A549 (cell line): Measurements from ENCODE around the gene DOCK10. TPM values are rescaled to one million over a fixed set of nuclear protein-coding genes. Genes with fewer than 3 reads are reported as not detected.
A peak's percentile ranks its signal among the peaks of the same experiment; 100 is the strongest.

Source experiments
- ATAC-seq, 2 experiments: fragments of 200-7000 bp in 1 of 2; fragments of >200 bp in 1 of 2; cut with Nextera tagmentation in 1 of 2; cut with Tn5 transposase in 1 of 2; 3 replicates each; pipeline versions ENCODE4 v1.8.0 to v1.9.1; 2018 to 2020; ENCODE audit warnings: mild to moderate bottlenecking in 1 of 2, moderate library complexity in 1 of 2
- CTCF ChIA-PET: fragments of 300-600 bp; sonication (Branson Sonifier 250); formaldehyde crosslinking; extraction: SDS; loops from one replicate; lab custom pipeline; 2021; ENCODE audit warnings: antibody characterized with exemption, inconsistent platforms; lab: Yijun Ruan, JAX
- POLR2A ChIA-PET: fragments of 350-600 bp; formaldehyde crosslinking; extraction: SDS; loops from one replicate; lab custom pipeline; 2021; ENCODE audit warnings: antibody characterized with exemption, inconsistent platforms; lab: Yijun Ruan, JAX
- DNase-seq, 2 experiments: peaks; one replicate each; pipeline versions ENCODE4 v3.0.0 to v3.0.0-alpha.2; 2011 to 2016; ENCODE audit warnings: low read depth in 1 of 2, low spot score in 1 of 2
- FAIRE-seq: peaks from 2 replicates; lab custom pipeline; 2011; peaks lifted over from hg19 to GRCh38; lab: Jason Lieb, UNC
- H3K27ac ChIP-seq, 2 experiments: fragments of >200 bp; sonication (Bioruptor Twin); formaldehyde crosslinking; 3 replicates each; pipeline ENCODE4 v1.5.1; 2016 to 2017
- H3K4me1 ChIP-seq: fragments of >200 bp; sonication (Bioruptor Twin); formaldehyde crosslinking; 3 replicates; pipeline ENCODE4 v1.6.1; 2016
- H3K4me2 ChIP-seq: fragments of >200 bp; sonication (Bioruptor Twin); formaldehyde crosslinking; 3 replicates; pipeline ENCODE4 v1.6.1; 2016
- H3K4me3 ChIP-seq: fragments of >200 bp; sonication (Bioruptor Twin); formaldehyde crosslinking; 3 replicates; pipeline ENCODE4 v1.5.1; 2016
- H3K9me3 ChIP-seq: fragments of >200 bp; sonication (Bioruptor Twin); formaldehyde crosslinking; 3 replicates; pipeline ENCODE4 v1.6.1; 2016
- BHLHE40 ChIP-seq: IDR thresholded peaks from 2 replicates; pipeline ENCODE4 v1.6.1; 2012; ENCODE audit warnings: low read depth, low read length, inconsistent platforms
- CBX8 ChIP-seq: fragments of 200-600 bp; sonication (generic); IDR thresholded peaks from 2 replicates; pipeline ENCODE4 v1.6.1; 2016
- CEBPB ChIP-seq, 2 experiments: fragments of >200 bp in 1 of 2; sonication (Bioruptor Twin) in 1 of 2; formaldehyde crosslinking in 1 of 2; IDR thresholded peaks; 2 replicates each; pipeline ENCODE4 v1.6.1; 2012 to 2016
- CHD4 ChIP-seq: fragments of 200-600 bp; sonication (generic); IDR thresholded peaks from 2 replicates; pipeline ENCODE4 v1.6.1; 2016; ENCODE audit warnings: antibody characterized with exemption, mild to moderate bottlenecking, borderline replicate concordance
- CTCF ChIP-seq: fragments of >200 bp; sonication (Bioruptor Twin); formaldehyde crosslinking; IDR thresholded peaks from 3 replicates; pipeline ENCODE4 v1.5.1; 2016
- E2F6 ChIP-seq: IDR thresholded peaks from 2 replicates; pipeline ENCODE4 v1.6.1; 2012; ENCODE audit warnings: low read depth, borderline replicate concordance
- ESRRA ChIP-seq: fragments of 150-350 bp; IDR thresholded peaks from 2 replicates; pipeline ENCODE4 v1.6.1; 2014; ENCODE audit warnings: mild to moderate bottlenecking, low read length, borderline replicate concordance
- FOSB ChIP-seq: fragments of 250-450 bp; sonication (Bioruptor Pico); IDR thresholded peaks from 2 replicates; pipeline ENCODE4 v1.5.0; 2020; ENCODE audit warnings: mild to moderate bottlenecking, moderate library complexity
- GATA3 ChIP-seq: IDR thresholded peaks from 2 replicates; pipeline ENCODE4 v1.6.1; 2012; ENCODE audit warnings: borderline replicate concordance
- HEYL ChIP-seq: fragments of 250-450 bp; sonication (Bioruptor Pico); IDR thresholded peaks from 2 replicates; pipeline ENCODE4 v1.8.0; 2021; ENCODE audit warnings: mild to moderate bottlenecking, moderate library complexity
- HOXB13 ChIP-seq: fragments of 250-450 bp; sonication (Bioruptor Pico); IDR thresholded peaks from 2 replicates; pipeline ENCODE4 v1.5.0; 2020; ENCODE audit warnings: low read depth, mild to moderate bottlenecking, moderate library complexity
- KDM5A ChIP-seq: fragments of 200-600 bp; sonication (generic); IDR thresholded peaks from 2 replicates; pipeline ENCODE4 v1.6.1; 2016; ENCODE audit warnings: antibody characterized with exemption, mild to moderate bottlenecking
- MAFK ChIP-seq: fragments of 450-650 bp; IDR thresholded peaks from 2 replicates; pipeline ENCODE4 v1.6.1; 2014; ENCODE audit not compliant: partially characterized antibody
- MAX ChIP-seq: IDR thresholded peaks from 2 replicates; pipeline ENCODE4 v1.6.1; 2012
- NR3C1 ChIP-seq: fragments of >200 bp; sonication (Bioruptor Twin); formaldehyde crosslinking; IDR thresholded peaks from 3 replicates; pipeline ENCODE4 v1.6.1; 2017
- PBX3 ChIP-seq: IDR thresholded peaks from 2 replicates; pipeline ENCODE4 v1.6.1; 2012
- POLR2A ChIP-seq: IDR thresholded peaks from 2 replicates; pipeline ENCODE4 v1.6.1; 2012; ENCODE audit warnings: mild to moderate bottlenecking, low read length
- POLR2AphosphoS2 ChIP-seq: conservative IDR thresholded peaks from 2 replicates; pipeline ENCODE4 v1.6.1; 2012; ENCODE audit warnings: low read length, improper control_type of control experiment, inconsistent platforms
- RCOR1 ChIP-seq: fragments of 150-350 bp; IDR thresholded peaks from 2 replicates; pipeline ENCODE4 v1.6.1; 2014; ENCODE audit warnings: antibody characterized with exemption, low read length, low read depth
- SMC3 ChIP-seq: fragments of >200 bp; sonication (Bioruptor Twin); formaldehyde crosslinking; IDR thresholded peaks from 3 replicates; pipeline ENCODE4 v1.6.1; 2018; ENCODE audit warnings: inconsistent platforms
- TP53 ChIP-seq: fragments of 250-450 bp; sonication (Bioruptor Pico); IDR thresholded peaks from 2 replicates; pipeline ENCODE4 v1.5.0; 2021; ENCODE audit warnings: mild to moderate bottlenecking, moderate library complexity
- ZC3H11A ChIP-seq: fragments of 450-650 bp; IDR thresholded peaks from 2 replicates; pipeline ENCODE4 v1.6.1; 2014; ENCODE audit warnings: antibody characterized with exemption, mild to moderate bottlenecking
- WGBS: methylation state at CpG from one replicate; pipeline ENCODE4 v1.1.6; 2017; ENCODE audit errors: missing lambda C conversion rate; 5-methylcytosine and 5-hydroxymethylcytosine counted together
- polyA plus RNA-seq, 4 experiments: library from polyadenylated mRNA; depleted of rRNA in 3 of 4; stranded (reverse); fragments of >200 nt; fragmentation: RNase III in 1 of 4; extraction: RNeasy Plus Mini Kit Qiagen cat#74134 plus additional on column Dnase treatment in 1 of 4; gene quantifications; 2 replicates in 3 of 4; 3 replicates in 1 of 4; pipeline ENCODE4 v1.2.3, GENCODE V29; 2011 to 2017

The DOCK10 gene
- polyA plus RNA-seq, 2 of the 4 experiments (the other 2 are of a cell fraction): 43.0 to 45.3 TPM

DNA sequence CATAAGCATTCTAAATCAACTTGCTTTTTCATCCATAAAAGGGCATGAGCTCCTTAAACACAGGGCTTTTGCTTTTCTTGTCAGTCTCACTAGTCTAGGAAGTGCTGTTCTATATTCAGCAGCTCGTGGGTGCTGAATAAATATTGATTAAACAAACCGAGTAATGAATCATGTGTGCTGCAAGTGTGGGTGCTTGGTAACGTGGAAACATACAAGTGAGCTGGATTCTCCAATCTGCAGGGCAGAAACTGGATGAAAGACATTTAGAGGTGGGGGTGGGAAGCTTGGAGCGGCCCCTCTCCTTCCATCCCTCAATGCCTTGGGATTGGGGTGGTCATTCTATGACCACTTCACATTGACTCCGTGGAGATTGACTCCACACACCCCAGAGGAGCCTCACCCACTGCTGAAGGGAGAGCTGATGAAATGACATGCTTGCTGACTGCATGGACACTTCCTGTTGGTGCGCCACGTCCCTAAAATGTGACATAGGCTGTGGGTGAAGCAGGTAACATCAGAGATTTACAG is 114.6 kb downstream of the DOCK10 start:
- FAIRE-seq (no peak), DNase-seq (peak in 1 of 2 experiments; percentile 42), ATAC-seq (peak; percentile 47 to 68; a peak in 3 of 6 replicates)
- no peaks in the 10 kb centered on the region for H3K9me3 ChIP-seq
- H3K4me3 ChIP-seq: no peak overlapping the region
- WGBS: 37% methylated on average over 7 of the region's 7 CpGs
- CTCF ChIA-PET: interaction anchor here (1.3 kb wide), 1 partner anchor 742 kb away, joined by 3 read pairs; no protein-coding TSS in a partner anchor
- POLR2A ChIA-PET: no interaction called here
- H3K4me1 ChIP-seq: peaks cover 11% of the 10 kb centered on the region
- H3K4me2 ChIP-seq: peak overlapping the region; percentile 27; the same call in 1 of the 3 replicates
- 0 out of 6 replicates have a peak overlapping the region, but pooled peaks of 1 of the 2 experiments have one; percentile 14 for H3K27ac ChIP-seq
- TF ChIP-seq PBX3 (no peak), E2F6 (no peak), POLR2AphosphoS2 (no peak), ESRRA (no peak), CHD4 (no peak), CEBPB (IDR thresholded peaks at IDR 0.05) (no peak), CTCF (no peak), KDM5A (no peak), FOSB (no peak), MAX (no peak), GATA3 (no peak)

GRCh38 chr2:224927011-224927410 is 115.3 kb downstream of the DOCK10 start:
- Histone ChIP-seq H3K4me3 (no peak overlapping the region), H3K27ac (no peak overlapping the region), H3K4me1 (peaks cover 11% of the 10 kb centered on the region), H3K9me3 (no peaks in the 10 kb centered on the region), H3K4me2 (no peak overlapping the region)
- FAIRE-seq: no peak
- TF ChIP-seq E2F6 (no peak), HEYL (no peak), CBX8 (no peak), BHLHE40 (no peak), SMC3 (no peak), MAFK (no peak), NR3C1 (no peak), ZC3H11A (no peak)
- ChIA-PET POLR2A (no interaction called here), CTCF (interaction anchor here (0.8 to 1.3 kb wide), 2 partner anchors 16 to 743 kb away, joined by 3 read pairs; no protein-coding TSS in a partner anchor)
- no peak for DNase-seq
- ATAC-seq: no peak
- 95% methylated on average over 2 of the region's 2 CpGs for WGBS

- no peak for FAIRE-seq
- CTCF ChIA-PET: interaction anchor here (1.3 kb wide), 1 partner anchor 14 kb away, joined by 4 read pairs; no protein-coding TSS in a partner anchor
- Histone ChIP-seq H3K9me3 (no peaks in the 10 kb centered on the region), H3K4me3 (no peak overlapping the region), H3K27ac (no peak overlapping the region), H3K4me2 (no peak overlapping the region), H3K4me1 (peaks cover 11% of the 10 kb centered on the region)
- POLR2A ChIA-PET: no interaction called here
- ATAC-seq: no peak
- TF ChIP-seq TP53 (no peak), HOXB13 (CRISPR knock-in tag) (no peak), NR3C1 (no peak), KDM5A (no peak), RCOR1 (no peak), POLR2A (no peak)
- DNase-seq: no peak
These were observed 116.5 kb downstream of the DOCK10 start for GRCh38 chr2:224925810-224926100.
